GM12875 (cell line): ENCODE data around the gene F13A1.

ENCODE experiments used
- H3K4me3 ChIP-seq: one replicate; pipeline ENCODE4 v1.5.1; 2011; ENCODE audit warnings: low read depth, low read length, control low read depth
- CTCF ChIP-seq: IDR thresholded peaks from 2 replicates; pipeline ENCODE4 v1.5.1; 2011; ENCODE audit warnings: low read depth, mild to moderate bottlenecking, control low read depth, inconsistent platforms, low read length, moderate library complexity, borderline replicate concordance; ENCODE audit not compliant: insufficient read depth

F13A1 gene

GRCh38 chr6:6319952-6320811 is at the start of gene F13A1:
F13A1 (minus strand) TSS chr6:6320662; CDS start chr6:6318664, 1,998 bp downstream.
- no peak for TF ChIP-seq CTCF
- H3K4me3 ChIP-seq: peak within 1 kb of the TSS; percentile 16

- TF ChIP-seq CTCF: no peak
- no peak overlapping the region for H3K4me3 ChIP-seq
Observed at GRCh38 chr6:6368684-6369052, 48.2 kb upstream of the F13A1 start.

- TF ChIP-seq CTCF: no peak
Observed at GRCh38 chr6:6368040-6368683, 47.7 kb upstream of the F13A1 start.

GRCh38 chr6:6366803-6367202 is 46.3 kb upstream of the F13A1 start:
- TF ChIP-seq CTCF: no peak
- H3K4me3 ChIP-seq: no peak overlapping the region

More at GRCh38 chr6:6368040-6368683, 47.7 kb upstream of the F13A1 start:
- H3K4me3 ChIP-seq: no peak overlapping the region

GRCh38 chr6:6365242-6365641 is 44.8 kb upstream of the F13A1 start:
- TF ChIP-seq CTCF: no peak
- H3K4me3 ChIP-seq: no peak overlapping the region

GRCh38 chr6:6362056-6362840 is 41.8 kb upstream of the F13A1 start:
- no peak for TF ChIP-seq CTCF
- H3K4me3 ChIP-seq: no peak overlapping the region

GRCh38 chr6:6357530-6357929 is 37.1 kb upstream of the F13A1 start:
- no peak overlapping the region for H3K4me3 ChIP-seq
- no peak for TF ChIP-seq CTCF
